ENCODE data around the gene SEMA4B. TPM values are rescaled to one million over a fixed set of nuclear protein-coding genes. Genes with fewer than 3 reads are reported as not detected.
A peak's percentile ranks its signal among the peaks of the same experiment; 100 is the strongest.

The SEMA4B gene
- total RNA-seq, 1 experiment from 2014 or later = 73.0 TPM

- no peaks in the 10 kb centered on the region for H3K27me3 Mint-ChIP-seq (ENCODE audit: unreplicated experiment)
- no TSS peak for BruUV-seq (replicated peaks)
- no peaks in the 10 kb centered on the region for H3K36me3 Mint-ChIP-seq (ENCODE audit: insufficient read depth, unreplicated experiment)
- H3K4me3 Mint-ChIP-seq (ENCODE audit: low read depth, unreplicated experiment) = no peak overlapping the region
- CTCF ChIA-PET = interaction anchor here (0.6 to 0.7 kb wide), 2 partner anchors 14 to 72 kb away, joined by 3 to 5 read pairs; partner anchors contain the start of gene TTLL13
- no peak overlapping the region for H3K27ac Mint-ChIP-seq (ENCODE audit: unreplicated experiment)
- no peak for TF ChIP-seq CTCF (IDR thresholded peaks at IDR 0.05; ENCODE audit: unreplicated experiment)
- peaks cover 15% of the 10 kb centered on the region for H3K4me1 Mint-ChIP-seq (ENCODE audit: low read depth, unreplicated experiment)
- intact Hi-C loops (cut with micrococcal nuclease; ENCODE audit: unreplicated experiment) = no loop called here
- no peaks in the 10 kb centered on the region for H3K9me3 Mint-ChIP-seq (ENCODE audit: low read depth, unreplicated experiment)
- no peak for DNase-seq
These were observed 24.1 kb upstream of the SEMA4B start for GRCh38 chr15:90177012-90177411.

GRCh38 chr15:90178468-90179435 is 22.4 kb upstream of the SEMA4B start:
- Mint-ChIP-seq H3K9me3 (ENCODE audit: low read depth, unreplicated experiment) (no peaks in the 10 kb centered on the region), H3K36me3 (ENCODE audit: insufficient read depth, unreplicated experiment) (no peaks in the 10 kb centered on the region), H3K27ac (ENCODE audit: unreplicated experiment) (no peak overlapping the region), H3K4me1 (ENCODE audit: low read depth, unreplicated experiment) (peaks cover 22% of the 10 kb centered on the region), H3K27me3 (ENCODE audit: unreplicated experiment) (no peaks in the 10 kb centered on the region), H3K4me3 (ENCODE audit: low read depth, unreplicated experiment) (no peak overlapping the region)
- intact Hi-C loops (cut with micrococcal nuclease; ENCODE audit: unreplicated experiment) = no loop called here
- no TSS peak for BruUV-seq (replicated peaks)
- DNase-seq = no peak
- CTCF ChIA-PET = no interaction called here
- no peak for TF ChIP-seq CTCF (IDR thresholded peaks at IDR 0.05; ENCODE audit: unreplicated experiment)

- BruUV-seq (replicated peaks) = no TSS peak
- Mint-ChIP-seq H3K36me3 (ENCODE audit: insufficient read depth, unreplicated experiment) (peaks cover 18% of the 10 kb centered on the region), H3K4me1 (ENCODE audit: low read depth, unreplicated experiment) (peaks cover 30% of the 10 kb centered on the region), H3K9me3 (ENCODE audit: low read depth, unreplicated experiment) (no peaks in the 10 kb centered on the region), H3K27me3 (ENCODE audit: unreplicated experiment) (no peaks in the 10 kb centered on the region), H3K27ac (ENCODE audit: unreplicated experiment) (no peak overlapping the region), H3K4me3 (ENCODE audit: low read depth, unreplicated experiment) (no peak overlapping the region)
- CTCF ChIA-PET = interaction anchor here (0.6 to 0.7 kb wide), 3 partner anchors 15 to 1073 kb away, joined by 4 to 5 read pairs (median 4); no protein-coding TSS in a partner anchor
- intact Hi-C loops (cut with micrococcal nuclease; ENCODE audit: unreplicated experiment) = no loop called here
- no peak for DNase-seq
- TF ChIP-seq CTCF (IDR thresholded peaks at IDR 0.05; ENCODE audit: unreplicated experiment) = no peak
These were observed 19.4 kb upstream of the SEMA4B start for GRCh38 chr15:90181776-90182175.

GRCh38 chr15:90184119-90184785 is 16.9 kb upstream of the SEMA4B start:
- Mint-ChIP-seq H3K36me3 (ENCODE audit: insufficient read depth, unreplicated experiment) (peaks cover 18% of the 10 kb centered on the region), H3K4me3 (ENCODE audit: low read depth, unreplicated experiment) (peak overlapping the region; percentile 75), H3K9me3 (ENCODE audit: low read depth, unreplicated experiment) (no peaks in the 10 kb centered on the region), H3K27ac (ENCODE audit: unreplicated experiment) (peak overlapping the region; percentile 88), H3K4me1 (ENCODE audit: low read depth, unreplicated experiment) (peaks cover 33% of the 10 kb centered on the region), H3K27me3 (ENCODE audit: unreplicated experiment) (no peaks in the 10 kb centered on the region)
- no peak for TF ChIP-seq CTCF (IDR thresholded peaks at IDR 0.05; ENCODE audit: unreplicated experiment)
- CTCF ChIA-PET = interaction anchor here (0.8 to 1.3 kb wide), 3 partner anchors 16 to 21 kb away, joined by 3 to 4 read pairs (median 3); no protein-coding TSS in a partner anchor
- TSS peak; percentile 80 for BruUV-seq (replicated peaks)
- intact Hi-C loops (cut with micrococcal nuclease; ENCODE audit: unreplicated experiment) = loop anchor here (2.0 kb wide), 2 partner anchors 23 to 29 kb away; no protein-coding TSS in a partner anchor
- DNase-seq = peak; percentile 70
